ENCODE data around the gene ASB3.

ASB3 gene

DNA sequence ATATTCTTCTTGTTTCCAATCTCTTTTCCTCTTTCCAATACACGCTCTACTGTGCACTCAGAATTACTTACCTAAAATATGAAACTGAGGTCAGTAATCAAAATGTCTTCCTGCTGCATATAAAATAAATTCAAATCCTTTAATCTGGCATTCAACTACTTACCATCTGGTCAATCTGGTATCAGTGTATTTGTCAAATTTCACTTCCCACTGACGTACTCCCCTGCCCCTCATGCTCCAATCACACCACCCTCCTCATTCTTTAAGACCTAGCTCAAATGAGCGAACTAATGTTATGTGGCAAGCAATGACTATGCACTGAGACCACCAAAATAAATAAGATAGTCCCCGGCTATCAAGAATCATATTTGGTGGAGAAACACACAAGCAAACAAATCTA lies 6.7 kb downstream of the ASB3 start:
- no peak for TF ChIP-seq SIN3A (IDR thresholded peaks at IDR 0.05; ENCODE audit: borderline replicate concordance, insufficient read depth, low read length)
- no peak for TF ChIP-seq POLR2AphosphoS5 (IDR thresholded peaks at IDR 0.05; ENCODE audit: low read depth, low read length)
- no peak for TF ChIP-seq FOXP2 (optimal IDR thresholded peaks at IDR 0.05; ENCODE audit: borderline replicate concordance, extremely low read depth, extremely low read length, insufficient read depth)
- TF ChIP-seq, protein P1, sequence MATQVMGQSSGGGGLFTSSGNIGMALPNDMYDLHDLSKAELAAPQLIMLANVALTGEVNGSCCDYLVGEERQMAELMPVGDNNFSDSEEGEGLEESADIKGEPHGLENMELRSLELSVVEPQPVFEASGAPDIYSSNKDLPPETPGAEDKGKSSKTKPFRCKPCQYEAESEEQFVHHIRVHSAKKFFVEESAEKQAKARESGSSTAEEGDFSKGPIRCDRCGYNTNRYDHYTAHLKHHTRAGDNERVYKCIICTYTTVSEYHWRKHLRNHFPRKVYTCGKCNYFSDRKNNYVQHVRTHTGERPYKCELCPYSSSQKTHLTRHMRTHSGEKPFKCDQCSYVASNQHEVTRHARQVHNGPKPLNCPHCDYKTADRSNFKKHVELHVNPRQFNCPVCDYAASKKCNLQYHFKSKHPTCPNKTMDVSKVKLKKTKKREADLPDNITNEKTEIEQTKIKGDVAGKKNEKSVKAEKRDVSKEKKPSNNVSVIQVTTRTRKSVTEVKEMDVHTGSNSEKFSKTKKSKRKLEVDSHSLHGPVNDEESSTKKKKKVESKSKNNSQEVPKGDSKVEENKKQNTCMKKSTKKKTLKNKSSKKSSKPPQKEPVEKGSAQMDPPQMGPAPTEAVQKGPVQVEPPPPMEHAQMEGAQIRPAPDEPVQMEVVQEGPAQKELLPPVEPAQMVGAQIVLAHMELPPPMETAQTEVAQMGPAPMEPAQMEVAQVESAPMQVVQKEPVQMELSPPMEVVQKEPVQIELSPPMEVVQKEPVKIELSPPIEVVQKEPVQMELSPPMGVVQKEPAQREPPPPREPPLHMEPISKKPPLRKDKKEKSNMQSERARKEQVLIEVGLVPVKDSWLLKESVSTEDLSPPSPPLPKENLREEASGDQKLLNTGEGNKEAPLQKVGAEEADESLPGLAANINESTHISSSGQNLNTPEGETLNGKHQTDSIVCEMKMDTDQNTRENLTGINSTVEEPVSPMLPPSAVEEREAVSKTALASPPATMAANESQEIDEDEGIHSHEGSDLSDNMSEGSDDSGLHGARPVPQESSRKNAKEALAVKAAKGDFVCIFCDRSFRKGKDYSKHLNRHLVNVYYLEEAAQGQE (IDR thresholded peaks at IDR 0.05; ENCODE audit: insufficient read depth in 1 of 2, low read depth in 2 of 2, low read length in 2 of 2) = no peak
- TF ChIP-seq TAF1 (IDR thresholded peaks at IDR 0.05; ENCODE audit: borderline replicate concordance, insufficient read depth, low read length) = no peak

DNA sequence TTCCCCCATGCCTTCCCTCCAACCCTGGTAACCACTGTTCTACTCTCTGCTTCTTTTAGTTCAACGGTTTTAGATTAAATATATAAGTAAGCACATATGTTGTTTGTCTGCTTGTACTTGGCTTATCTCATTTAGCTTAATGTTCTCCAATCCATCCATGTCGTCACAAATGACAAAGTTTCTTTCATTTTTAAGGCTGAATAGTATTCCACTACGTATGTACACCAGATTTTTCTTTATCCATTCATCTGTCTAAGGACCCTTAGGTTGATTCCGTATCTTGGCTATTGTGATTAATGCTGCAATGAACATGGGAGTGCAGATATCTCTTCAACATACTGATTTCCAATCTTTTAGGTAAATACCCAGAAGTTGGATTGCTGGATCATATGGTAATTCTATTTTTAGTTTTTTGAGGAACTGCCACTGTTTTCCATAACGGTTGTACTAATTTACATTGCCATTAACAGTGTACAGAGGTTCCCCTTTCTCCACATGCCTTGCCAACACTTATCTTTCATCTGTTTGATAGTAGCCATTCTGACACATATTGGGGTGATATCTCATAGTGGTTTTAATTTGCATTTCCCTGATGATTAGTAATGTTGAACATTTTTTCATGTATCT lies 8.1 kb downstream of the ASB3 start:
- TF ChIP-seq FOXP2 (optimal IDR thresholded peaks at IDR 0.05; ENCODE audit: borderline replicate concordance, extremely low read depth, extremely low read length, insufficient read depth) = no peak

DNA sequence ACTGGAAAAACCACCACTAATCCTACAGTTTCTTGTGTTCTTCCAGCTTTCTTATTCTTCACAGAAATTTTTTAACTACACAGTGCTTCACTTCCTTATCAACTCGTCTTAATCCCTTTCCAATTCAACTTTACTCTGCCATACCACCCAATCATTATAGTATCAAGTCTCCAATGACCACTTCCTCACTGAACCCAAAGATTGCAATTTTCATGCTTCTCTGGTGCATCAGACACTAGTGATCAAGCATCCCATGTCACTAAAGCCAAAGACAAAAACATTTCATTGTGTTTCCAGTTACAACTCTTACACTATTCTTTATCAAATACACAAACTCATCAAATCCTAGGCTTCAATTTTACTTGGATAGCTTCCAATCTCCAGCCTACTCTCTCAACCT lies 9.6 kb downstream of the ASB3 start:
- TF ChIP-seq SIN3A (IDR thresholded peaks at IDR 0.05; ENCODE audit: borderline replicate concordance, insufficient read depth, low read length) (no peak), FOXP2 (optimal IDR thresholded peaks at IDR 0.05; ENCODE audit: borderline replicate concordance, extremely low read depth, extremely low read length, insufficient read depth) (no peak), POLR2AphosphoS5 (IDR thresholded peaks at IDR 0.05; ENCODE audit: low read depth, low read length) (no peak), TAF1 (IDR thresholded peaks at IDR 0.05; ENCODE audit: borderline replicate concordance, insufficient read depth, low read length) (no peak)
- TF ChIP-seq, protein P1 (IDR thresholded peaks at IDR 0.05; ENCODE audit: insufficient read depth in 1 of 2, low read depth in 2 of 2, low read length in 2 of 2) = no peak

DNA sequence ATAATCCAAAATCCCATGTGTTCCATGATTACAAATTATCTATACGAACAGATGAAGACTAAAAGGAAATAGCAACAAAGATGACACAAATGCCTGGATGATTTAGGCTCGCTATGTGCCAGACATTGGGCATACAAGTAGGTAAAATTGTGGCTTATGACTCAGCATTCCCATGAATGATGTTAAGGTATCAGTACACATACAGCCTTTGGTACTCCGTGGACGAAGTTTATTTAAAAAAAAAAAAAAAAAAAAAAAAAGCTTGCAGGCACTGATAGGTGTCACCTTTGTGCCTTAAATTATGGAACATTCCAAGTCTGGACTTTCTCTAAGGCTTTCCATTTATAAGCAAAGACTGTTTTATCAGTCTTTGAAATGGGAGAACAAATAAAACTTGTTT lies 16.5 kb downstream of the ASB3 start:
- TF ChIP-seq, protein P1 (IDR thresholded peaks at IDR 0.05; ENCODE audit: insufficient read depth in 1 of 2, low read depth in 2 of 2, low read length in 2 of 2) = no peak
- TF ChIP-seq POLR2AphosphoS5 (IDR thresholded peaks at IDR 0.05; ENCODE audit: low read depth, low read length) (no peak), TAF1 (IDR thresholded peaks at IDR 0.05; ENCODE audit: borderline replicate concordance, insufficient read depth, low read length) (no peak), FOXP2 (optimal IDR thresholded peaks at IDR 0.05; ENCODE audit: borderline replicate concordance, extremely low read depth, extremely low read length, insufficient read depth) (no peak), SIN3A (IDR thresholded peaks at IDR 0.05; ENCODE audit: borderline replicate concordance, insufficient read depth, low read length) (no peak)

DNA sequence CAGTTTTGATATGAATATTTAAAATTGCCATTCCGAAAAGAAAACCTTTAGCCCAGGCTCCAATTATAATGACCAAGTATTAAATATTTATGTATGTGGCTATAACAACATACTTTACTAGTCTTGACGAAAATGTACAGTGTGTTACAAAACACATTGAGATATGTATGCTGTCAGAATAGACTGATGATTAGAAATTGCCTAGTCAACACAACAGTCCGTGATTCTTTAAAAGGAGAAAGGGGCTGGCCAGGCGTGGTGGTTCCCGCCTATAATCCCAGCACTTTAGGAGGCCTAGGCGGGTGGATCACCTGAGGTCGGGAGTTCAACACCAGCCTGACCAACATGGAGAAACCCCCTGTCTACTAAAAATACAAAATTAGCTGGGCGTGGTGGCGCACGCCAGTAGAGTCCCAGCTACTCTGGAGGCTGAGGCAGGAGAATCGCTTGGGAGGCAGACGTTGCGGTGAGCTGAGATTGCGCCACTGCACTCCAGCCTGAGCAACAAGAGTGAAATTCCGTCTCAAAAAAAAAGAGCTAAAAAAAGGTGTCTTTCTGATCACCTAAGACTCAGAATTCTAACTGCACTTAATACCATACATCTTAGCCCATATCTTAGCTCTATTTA lies 17.3 kb downstream of the ASB3 start:
- TF ChIP-seq TAF1 (IDR thresholded peaks at IDR 0.05; ENCODE audit: borderline replicate concordance, insufficient read depth, low read length) (no peak), POLR2AphosphoS5 (IDR thresholded peaks at IDR 0.05; ENCODE audit: low read depth, low read length) (no peak), SIN3A (IDR thresholded peaks at IDR 0.05; ENCODE audit: borderline replicate concordance, insufficient read depth, low read length) (no peak), FOXP2 (optimal IDR thresholded peaks at IDR 0.05; ENCODE audit: borderline replicate concordance, extremely low read depth, extremely low read length, insufficient read depth) (no peak)

DNA sequence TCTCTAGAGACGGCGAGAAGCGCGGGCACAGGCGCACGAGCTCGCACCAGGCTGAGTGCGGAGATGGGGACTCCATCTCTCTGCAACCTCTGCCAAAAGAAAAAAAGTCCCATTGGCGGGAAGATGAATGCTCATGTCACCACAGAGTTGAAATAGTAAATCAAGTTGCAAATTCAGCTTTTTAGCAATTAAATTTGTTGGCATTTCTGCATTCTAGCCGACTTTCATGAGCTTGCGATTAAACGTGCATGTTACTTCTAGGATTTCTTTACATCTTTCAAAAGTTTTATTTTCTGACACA lies 18.6 kb downstream of the ASB3 start:
- TF ChIP-seq, protein P1 (IDR thresholded peaks at IDR 0.05; ENCODE audit: insufficient read depth in 1 of 2, low read depth in 2 of 2, low read length in 2 of 2) = no peak
- no peak for TF ChIP-seq SIN3A (IDR thresholded peaks at IDR 0.05; ENCODE audit: borderline replicate concordance, insufficient read depth, low read length)

Measured in PFSK-1 (cell line).